Naive thymus-derived CD8-positive, alpha-beta T cell (primary cell): ENCODE measurements around the gene CNST. TPM values are rescaled to one million over a fixed set of nuclear protein-coding genes. Genes with fewer than 3 reads are reported as not detected.
"Not testable (repeated sequence)": the region's sequence is repeated elsewhere in the genome, so short reads cannot be mapped to it uniquely, and the experiment has no call there.

Experiments
- ATAC-seq, 2 donors: fragments of 150-1000 bp; cut with Tn5 transposase in 1 of 2; sonication (Bioruptor Pico), chemical (Tn5 transposase) in 1 of 2; 1 replicate in 1 of 2; 2 replicates in 1 of 2; pipeline ENCODE4 v1.10.0; 2021; ENCODE audit warnings: mild to moderate bottlenecking in 2 of 2, moderate library complexity in 2 of 2
- POLR2A ChIA-PET: fragments of 350-600 bp; sonication (Branson Sonifier 250); formaldehyde crosslinking; loops from one replicate; lab custom pipeline; 2021; ENCODE audit warnings: antibody characterized with exemption; lab: Charles Lee
- DNase-seq, 10 donors: peaks; one replicate each; pipeline versions ENCODE4 v3.0.0 to v3.0.0-alpha.2; 2020 to 2022
- H3K27ac Mint-ChIP-seq, 10 donors: one replicate each; pipeline ENCODE4 v1.8.0; 2020 to 2022; ENCODE audit warnings: mild to moderate bottlenecking in 10 of 10, mixed read lengths in 10 of 10, moderate library complexity in 4 of 10, inconsistent platforms in 1 of 10
- H3K27me3 Mint-ChIP-seq, 5 donors: one replicate each; pipeline ENCODE4 v1.8.0; 2021 to 2022; ENCODE audit warnings: mixed read lengths in 5 of 5
- H3K36me3 Mint-ChIP-seq, 3 donors: one replicate each; pipeline ENCODE4 v1.8.0; 2020 to 2022; ENCODE audit warnings: mixed read lengths in 3 of 3, mild to moderate bottlenecking in 2 of 3, inconsistent platforms in 1 of 3
- H3K4me1 Mint-ChIP-seq, 4 donors: one replicate each; pipeline ENCODE4 v1.8.0; 2021 to 2022; ENCODE audit warnings: mixed read lengths in 4 of 4
- H3K4me3 Mint-ChIP-seq, 10 donors: one replicate each; pipeline ENCODE4 v1.8.0; 2020 to 2022; ENCODE audit warnings: mild to moderate bottlenecking in 10 of 10, mixed read lengths in 10 of 10, moderate library complexity in 6 of 10, inconsistent platforms in 1 of 10
- H3K9me3 Mint-ChIP-seq, 9 donors: one replicate each; pipeline ENCODE4 v1.8.0; 2020 to 2022; ENCODE audit warnings: mixed read lengths in 9 of 9, mild to moderate bottlenecking in 3 of 9, inconsistent platforms in 1 of 9, moderate library complexity in 1 of 9
- polyA plus RNA-seq, 3 donors: library from polyadenylated mRNA; unstranded; fragments of 300-500 nt; fragmentation: Illumina TruSeq; gene quantifications; one replicate each; pipeline ENCODE4 v1.2.3, GENCODE V29; 2021
- total RNA-seq, 8 experiments: library from RNA in 2 of 8; stranded (reverse) in 2 of 8; gene quantifications; one replicate each; pipeline ENCODE4 v1.2.3 and lab custom pipeline; 2021 to 2026

Gene CNST
- total and polyA plus RNA-seq, 5 experiments from 2014 or later = 32.0 to 88.6 (median 48.3) TPM

DNA sequence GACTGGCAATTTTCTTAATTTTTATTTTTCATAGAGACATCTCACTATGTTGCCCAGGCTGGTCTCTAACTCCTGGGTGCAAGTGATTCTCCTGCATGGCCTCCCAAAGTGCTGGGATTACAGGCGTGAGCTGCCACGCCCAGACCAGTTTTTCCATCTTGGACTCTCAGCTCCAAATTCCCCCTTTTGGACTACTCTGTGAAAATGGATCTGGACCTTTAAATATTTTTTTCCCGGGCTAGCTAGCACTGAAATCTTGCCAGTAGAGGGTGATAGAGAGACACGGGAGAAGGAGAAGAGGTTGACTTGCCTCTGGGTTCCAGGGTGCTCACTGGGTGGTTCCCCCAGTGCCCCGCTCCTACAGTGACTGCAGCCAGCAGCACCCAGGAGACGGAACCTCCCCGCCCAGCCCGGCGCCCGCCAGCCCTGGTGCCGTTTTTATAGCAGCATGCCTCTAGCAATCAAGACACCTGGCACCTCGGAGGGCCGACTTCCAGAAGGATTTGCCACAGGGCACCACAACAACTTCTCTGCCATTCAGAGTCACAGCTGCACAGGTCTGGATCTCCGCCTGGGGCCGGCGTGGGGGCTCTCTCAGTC is 123.3 kb downstream of the CNST start:
- Mint-ChIP-seq H3K4me3 (peak overlapping the region in 4 of 10 donors; percentile 4 to 21 (median 18)), H3K4me1 (peaks cover 0 to 3% (median 1%) of the 10 kb centered on the region in 4 donors), H3K27me3 (peaks cover 0 to 2% (median 0%) of the 10 kb centered on the region in 5 donors), H3K27ac (peak overlapping the region in 1 of 10 donors; percentile 48), H3K9me3 (peaks cover 0 to 10% (median 0%) of the 10 kb centered on the region in 9 donors), H3K36me3 (no peaks in the 10 kb centered on the region)
- POLR2A ChIA-PET = no interaction called here
- ATAC-seq (peak; percentile 91 to 97), DNase-seq (peak in 9 of 10 donors; percentile 19 to 73 (median 43))

DNA sequence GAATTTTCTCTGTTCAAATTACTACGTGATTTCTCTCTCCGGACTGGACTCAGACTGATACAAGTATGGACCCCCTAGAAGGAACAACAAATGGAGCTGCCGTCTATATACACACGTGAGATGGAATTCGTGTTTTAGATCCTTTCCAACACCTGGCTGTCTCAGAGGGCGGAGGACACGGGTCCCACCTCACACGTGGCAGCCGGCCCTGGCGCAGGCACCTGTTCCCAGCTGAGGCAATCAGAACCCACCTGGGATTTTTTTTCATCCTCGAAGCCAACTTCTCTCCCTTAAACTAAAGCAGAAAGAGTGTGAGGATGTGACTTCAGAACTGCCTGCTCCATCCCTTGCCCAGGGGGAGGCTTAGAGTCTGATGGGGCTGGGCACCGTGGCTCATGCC is 123.8 kb downstream of the CNST start:
- Mint-ChIP-seq H3K27ac (peak overlapping the region in 1 of 10 donors; percentile 48), H3K9me3 (peaks cover 0 to 10% (median 0%) of the 10 kb centered on the region in 9 donors), H3K36me3 (no peaks in the 10 kb centered on the region), H3K4me3 (no peak overlapping the region), H3K27me3 (peaks cover 0 to 2% (median 0%) of the 10 kb centered on the region in 5 donors), H3K4me1 (peaks cover 0 to 3% (median 1%) of the 10 kb centered on the region in 4 donors)
- DNase-seq (no peak), ATAC-seq (no peak)
- POLR2A ChIA-PET = no interaction called here

DNA sequence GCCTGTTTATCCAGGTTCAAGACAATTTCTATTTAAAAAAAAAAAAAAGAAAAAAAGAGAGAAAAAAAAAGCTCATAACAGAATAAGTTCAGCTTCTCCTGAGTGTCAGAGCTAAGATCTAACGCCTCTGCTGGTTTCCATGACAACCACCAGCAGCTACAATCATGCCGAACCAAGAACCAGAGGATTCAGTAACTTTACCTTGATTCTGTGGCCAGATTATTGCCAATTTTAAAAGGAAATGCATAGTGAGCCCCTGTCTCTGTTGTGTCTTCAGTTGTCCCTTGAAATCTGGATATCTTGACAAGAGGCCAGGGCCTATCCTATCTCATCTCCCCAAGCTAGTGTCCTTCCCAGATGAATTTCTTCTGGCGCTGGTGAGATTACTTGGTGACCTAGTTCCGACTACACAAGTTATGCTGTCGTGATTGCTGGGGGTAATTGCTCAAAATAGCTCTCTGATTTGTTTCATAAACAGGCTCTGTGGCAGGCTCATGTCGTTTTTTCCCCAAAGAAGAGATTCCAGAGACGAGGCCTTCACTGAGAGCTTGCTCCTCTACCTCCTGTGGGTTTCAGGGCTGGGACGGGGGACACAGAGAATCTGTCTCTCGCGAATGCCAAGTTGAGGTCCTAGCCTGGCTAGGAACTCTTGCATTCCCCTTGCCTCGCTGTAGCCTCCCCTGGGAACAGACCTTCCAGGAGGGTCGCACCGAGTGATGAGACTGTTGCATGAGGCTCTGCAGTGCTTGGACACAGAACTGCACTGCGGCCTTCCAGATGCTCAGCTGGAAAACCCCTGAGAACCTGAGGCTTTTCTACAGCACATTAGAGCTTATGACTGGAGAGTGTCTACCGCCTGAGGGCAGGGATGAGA is 125.6 kb downstream of the CNST start:
- DNase-seq = no peak
- Mint-ChIP-seq H3K27me3 (peaks cover 0 to 2% (median 0%) of the 10 kb centered on the region in 5 donors), H3K4me1 (peaks cover 0 to 3% (median 1%) of the 10 kb centered on the region in 4 donors), H3K4me3 (no peak overlapping the region), H3K9me3 (peaks cover 0 to 10% (median 0%) of the 10 kb centered on the region in 9 donors), H3K36me3 (no peaks in the 10 kb centered on the region), H3K27ac (peak overlapping the region in 4 of 10 donors; percentile 9 to 69 (median 34))
- ATAC-seq = no peak
- POLR2A ChIA-PET = no interaction called here

GRCh38 chr1:246694213-246694895 is 128.1 kb downstream of the CNST start:
- Mint-ChIP-seq H3K4me1 (peaks cover 5 to 10% (median 8%) of the 10 kb centered on the region in 4 donors), H3K27ac (peak overlapping the region in 3 of 10 donors; percentile 3 to 23 (median 7))
- H3K36me3 Mint-ChIP-seq, DNase-seq, H3K27me3 Mint-ChIP-seq, H3K4me3 Mint-ChIP-seq, ATAC-seq, H3K9me3 Mint-ChIP-seq, POLR2A ChIA-PET: not testable (repeated sequence)

- POLR2A ChIA-PET = no interaction called here
Measured at GRCh38 chr1:246695136-246695535, 128.9 kb downstream of the CNST start.

DNA sequence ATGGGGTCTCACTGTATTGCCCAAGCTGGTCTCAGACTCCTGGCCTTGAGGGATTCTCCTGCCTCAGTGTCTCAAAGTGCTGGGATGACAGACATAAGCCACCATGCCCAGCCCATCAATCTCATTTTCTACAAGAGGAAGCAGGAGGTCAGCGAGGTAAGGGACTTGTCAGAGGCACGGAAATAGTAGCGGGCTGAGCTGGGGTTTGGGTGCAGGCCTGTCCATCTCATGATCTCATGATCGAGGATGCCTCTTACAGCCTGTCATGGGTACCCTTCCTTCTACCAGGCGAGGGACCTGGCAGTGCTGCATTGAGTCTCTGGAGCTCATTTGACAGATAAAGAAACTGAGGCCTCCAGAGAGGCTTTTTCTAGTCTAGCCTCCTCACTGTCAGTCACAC is 129.4 kb downstream of the CNST start:
- POLR2A ChIA-PET = no interaction called here
- peaks cover 0 to 10% (median 0%) of the 10 kb centered on the region in 9 donors for H3K9me3 Mint-ChIP-seq
- ATAC-seq = no peak

More at GRCh38 chr1:246695136-246695535, 128.9 kb downstream of the CNST start:
- peaks cover 3 to 12% (median 9%) of the 10 kb centered on the region in 4 donors for H3K4me1 Mint-ChIP-seq
- no peak overlapping the region for H3K4me3 Mint-ChIP-seq
- no peak for ATAC-seq
- no peak overlapping the region for H3K27ac Mint-ChIP-seq
- peaks cover 0 to 10% (median 0%) of the 10 kb centered on the region in 9 donors for H3K9me3 Mint-ChIP-seq
- no peaks in the 10 kb centered on the region for H3K27me3 Mint-ChIP-seq
- DNase-seq = no peak
- H3K36me3 Mint-ChIP-seq = no peaks in the 10 kb centered on the region

GRCh38 chr1:246698466-246699094 is 132.3 kb downstream of the CNST start:
- H3K4me1 Mint-ChIP-seq = peaks cover 3 to 12% (median 8%) of the 10 kb centered on the region in 4 donors
- no peaks in the 10 kb centered on the region for H3K36me3 Mint-ChIP-seq
- peak overlapping the region; percentile 50 to 88 (median 80) for H3K4me3 Mint-ChIP-seq
- H3K27me3 Mint-ChIP-seq = peaks cover 0 to 3% (median under 1%) of the 10 kb centered on the region in 5 donors
- peak overlapping the region in 7 of 10 donors; percentile 15 to 79 (median 44) for H3K27ac Mint-ChIP-seq
- DNase-seq (no peak), ATAC-seq (no peak)
- POLR2A ChIA-PET = no interaction called here
- peaks cover 0 to 7% (median 0%) of the 10 kb centered on the region in 9 donors for H3K9me3 Mint-ChIP-seq

More for the DNA sequence above, 129.4 kb downstream of the CNST start:
- Mint-ChIP-seq H3K36me3 (no peaks in the 10 kb centered on the region), H3K4me3 (no peak overlapping the region), H3K27me3 (no peaks in the 10 kb centered on the region), H3K4me1 (peaks cover 3 to 12% (median 9%) of the 10 kb centered on the region in 4 donors), H3K27ac (no peak overlapping the region)
- DNase-seq = no peak

DNA sequence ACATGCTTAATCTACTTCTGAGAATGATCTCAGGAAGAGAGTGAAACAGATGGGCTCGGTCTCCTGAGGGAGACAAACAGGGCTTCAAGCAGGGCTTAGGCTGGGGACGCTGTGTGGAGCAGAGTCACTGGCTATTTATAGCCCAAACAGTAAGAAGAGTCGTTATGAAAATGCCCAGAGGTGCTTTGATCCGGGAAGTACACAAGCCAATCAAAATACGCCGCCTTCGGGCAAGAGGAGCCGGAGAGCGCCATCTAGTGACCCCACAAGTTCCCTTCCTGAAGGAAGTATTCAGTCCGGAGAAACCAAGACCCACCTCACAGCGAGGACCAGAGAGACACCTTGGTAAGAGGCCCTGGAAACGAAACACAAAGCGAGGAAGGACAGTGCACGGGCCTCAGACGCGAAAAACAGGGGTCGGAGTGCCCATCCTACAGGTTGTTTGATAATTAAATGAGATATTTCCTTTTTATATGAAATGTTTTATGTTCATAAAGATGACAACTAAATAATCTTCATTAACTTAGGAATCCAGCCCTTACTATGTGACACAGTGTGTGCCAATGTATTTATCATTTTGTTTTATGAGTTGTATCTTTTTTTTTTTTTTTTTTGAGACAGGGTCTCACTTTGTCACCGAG is 133.0 kb downstream of the CNST start:
- Mint-ChIP-seq H3K27ac (peak overlapping the region in 9 of 10 donors; percentile 2 to 79 (median 44)), H3K27me3 (peaks cover 0 to 3% (median 1%) of the 10 kb centered on the region in 5 donors), H3K4me1 (peaks cover 3 to 12% (median 9%) of the 10 kb centered on the region in 4 donors), H3K4me3 (peak overlapping the region; percentile 50 to 88 (median 80)), H3K9me3 (peaks cover 0 to 7% (median 0%) of the 10 kb centered on the region in 9 donors), H3K36me3 (no peaks in the 10 kb centered on the region)
- POLR2A ChIA-PET = interaction anchor here (0.8 kb wide), 1 partner anchor 492 kb away, joined by 9 read pairs; no protein-coding TSS in a partner anchor
- peak; percentile 93 to 95 for ATAC-seq
- peak; percentile 61 to 89 (median 74) for DNase-seq

GRCh38 chr1:246703581-246703980 is 137.3 kb downstream of the CNST start:
- no peak overlapping the region for H3K4me3 Mint-ChIP-seq
- ATAC-seq (no peak), DNase-seq (no peak)
- POLR2A ChIA-PET = no interaction called here
- H3K9me3 Mint-ChIP-seq = no peaks in the 10 kb centered on the region
- peaks cover 0 to 3% (median 1%) of the 10 kb centered on the region in 5 donors for H3K27me3 Mint-ChIP-seq
- no peaks in the 10 kb centered on the region for H3K36me3 Mint-ChIP-seq
- H3K27ac Mint-ChIP-seq = no peak overlapping the region
- H3K4me1 Mint-ChIP-seq = peaks cover 5 to 15% (median 10%) of the 10 kb centered on the region in 4 donors

DNA sequence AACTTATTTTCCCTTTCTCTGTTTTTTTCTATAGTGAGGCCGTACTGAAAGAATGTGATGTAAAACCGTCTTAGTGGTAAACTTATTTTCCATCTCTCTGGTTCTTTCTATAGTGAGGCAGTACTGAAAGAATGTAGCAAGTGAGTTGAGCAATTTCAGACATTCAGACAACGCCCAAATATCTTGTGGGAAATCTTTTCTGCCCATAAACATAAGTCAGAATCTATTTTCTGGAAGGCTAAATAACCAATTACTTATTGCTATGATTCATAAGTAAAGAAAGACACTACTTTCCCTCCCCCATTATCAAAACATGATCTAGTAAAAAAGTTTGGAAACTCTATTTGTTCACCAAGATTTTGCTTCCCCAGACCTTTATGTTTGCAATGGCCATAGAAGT is 139.1 kb downstream of the CNST start:
- peaks cover 4 to 9% (median 5%) of the 10 kb centered on the region in 4 donors for H3K4me1 Mint-ChIP-seq
- no peak for DNase-seq
- no peak for ATAC-seq
- H3K9me3 Mint-ChIP-seq = peaks cover 0 to 7% (median 0%) of the 10 kb centered on the region in 9 donors
- H3K4me3 Mint-ChIP-seq = no peak overlapping the region
- no peak overlapping the region for H3K27ac Mint-ChIP-seq
- peaks cover 0 to 7% (median 0%) of the 10 kb centered on the region in 3 donors for H3K36me3 Mint-ChIP-seq
- POLR2A ChIA-PET = no interaction called here
- H3K27me3 Mint-ChIP-seq = peaks cover 0 to 6% (median 1%) of the 10 kb centered on the region in 5 donors

- H3K27ac Mint-ChIP-seq = no peak overlapping the region
- H3K36me3 Mint-ChIP-seq = peaks cover 0 to 7% (median 0%) of the 10 kb centered on the region in 3 donors
- H3K4me3 Mint-ChIP-seq = no peak overlapping the region
- H3K27me3 Mint-ChIP-seq = peaks cover 5 to 14% (median 6%) of the 10 kb centered on the region in 5 donors
- peaks cover 0 to 9% (median 0%) of the 10 kb centered on the region in 9 donors for H3K9me3 Mint-ChIP-seq
- POLR2A ChIA-PET = no interaction called here
- DNase-seq = no peak
- ATAC-seq = no peak
- H3K4me1 Mint-ChIP-seq = peaks cover 4 to 9% (median 5%) of the 10 kb centered on the region in 4 donors
Measured at GRCh38 chr1:246708166-246708565, 141.9 kb downstream of the CNST start.
